Aorta (tissue), 5 donors: ENCODE data around the gene CDC34. TPM values are rescaled to one million over a fixed set of nuclear protein-coding genes. Genes with fewer than 3 reads are reported as not detected.
A peak's percentile ranks its signal among the peaks of the same experiment; 100 is the strongest.

Experiments used
- ATAC-seq: fragments of 200-7000 bp; cut with Tn5 transposase; one replicate; pipeline ENCODE4 v1.9.1; 2022; ENCODE audit warnings: moderate library complexity; ENCODE audit not compliant: low FRiP score
- DNase-seq, 2 donors: peaks; one replicate each; pipeline ENCODE4 v3.0.0-alpha.2; 2020
- H3K27ac ChIP-seq, 2 donors: one replicate each; pipeline ENCODE4 v1.5.1; 2013; ENCODE audit warnings: low read length in 2 of 2, mild to moderate bottlenecking in 2 of 2, moderate library complexity in 2 of 2, control low read depth in 1 of 2, inconsistent platforms in 1 of 2, low read depth in 1 of 2
- H3K27me3 ChIP-seq, 2 donors: one replicate each; pipeline ENCODE4 v1.6.1; 2013; ENCODE audit warnings: control low read depth in 1 of 2, low read length in 1 of 2, mild to moderate bottlenecking in 1 of 2, moderate library complexity in 1 of 2; ENCODE audit not compliant: insufficient read depth in 2 of 2, control insufficient read depth in 1 of 2
- H3K36me3 ChIP-seq, 2 donors: one replicate each; pipeline ENCODE4 v1.6.1; 2013; ENCODE audit warnings: control low read depth in 1 of 2, low read length in 1 of 2, mild to moderate bottlenecking in 1 of 2; ENCODE audit not compliant: insufficient read depth in 2 of 2, control insufficient read depth in 1 of 2
- H3K4me1 ChIP-seq, 2 donors: one replicate each; pipeline ENCODE4 v1.6.1; 2013; ENCODE audit warnings: low read length in 2 of 2, control low read depth in 1 of 2, mild to moderate bottlenecking in 1 of 2, moderate library complexity in 1 of 2; ENCODE audit not compliant: insufficient read depth in 2 of 2, control insufficient read depth in 1 of 2
- H3K4me3 ChIP-seq, 2 donors: one replicate each; pipeline ENCODE4 v1.5.1; 2013; ENCODE audit warnings: low read length in 2 of 2, control low read depth in 1 of 2, mild to moderate bottlenecking in 1 of 2
- H3K9me3 ChIP-seq: one replicate; pipeline ENCODE4 v1.6.1; 2013; ENCODE audit warnings: mild to moderate bottlenecking, low read length; ENCODE audit not compliant: control insufficient read depth
- WGBS, 2 donors: extraction: QIAGEN DNeasy Blood & Tissue Kit; methylation state at CpG; one replicate each; pipeline ENCODE4 v1.1.7; 2013; 5-methylcytosine and 5-hydroxymethylcytosine counted together
- intact Hi-C, 2 donors: fragments of 100-400 bp; cut with DNase I; formaldehyde crosslinking; loops; one replicate each; pipeline versions ENCODE4 v1.14.2 to v1.15.0; 2022
- polyA plus RNA-seq, 2 donors: library from polyadenylated mRNA; stranded (reverse); fragments of 200-250 nt; gene quantifications; one replicate each; pipeline ENCODE4 v1.2.3, GENCODE V29; 2013
- total RNA-seq, 2 donors: library from RNA; stranded (reverse); fragmentation: NEBNext Ultra II Directional; extraction: Animal tissue kit (Norgen Biotek cat#: 25700); gene quantifications; one replicate each; pipeline ENCODE4 v1.2.1, GENCODE V29; 2021
- donor health status: healthy with polysubstance abuse.
- donor health status: Bipolar disorder and iron deficiency.
- donor health status: DM: no; HTN: no; CAD: no.
- donor health status: DM: no; HTN: no; CAD: no.
- donor health status: DM: yes; HTN: yes; CAD: no.

Gene CDC34
- total and polyA plus RNA-seq, 4 donors: 27.5 to 79.1 (median 43.0) TPM

DNA sequence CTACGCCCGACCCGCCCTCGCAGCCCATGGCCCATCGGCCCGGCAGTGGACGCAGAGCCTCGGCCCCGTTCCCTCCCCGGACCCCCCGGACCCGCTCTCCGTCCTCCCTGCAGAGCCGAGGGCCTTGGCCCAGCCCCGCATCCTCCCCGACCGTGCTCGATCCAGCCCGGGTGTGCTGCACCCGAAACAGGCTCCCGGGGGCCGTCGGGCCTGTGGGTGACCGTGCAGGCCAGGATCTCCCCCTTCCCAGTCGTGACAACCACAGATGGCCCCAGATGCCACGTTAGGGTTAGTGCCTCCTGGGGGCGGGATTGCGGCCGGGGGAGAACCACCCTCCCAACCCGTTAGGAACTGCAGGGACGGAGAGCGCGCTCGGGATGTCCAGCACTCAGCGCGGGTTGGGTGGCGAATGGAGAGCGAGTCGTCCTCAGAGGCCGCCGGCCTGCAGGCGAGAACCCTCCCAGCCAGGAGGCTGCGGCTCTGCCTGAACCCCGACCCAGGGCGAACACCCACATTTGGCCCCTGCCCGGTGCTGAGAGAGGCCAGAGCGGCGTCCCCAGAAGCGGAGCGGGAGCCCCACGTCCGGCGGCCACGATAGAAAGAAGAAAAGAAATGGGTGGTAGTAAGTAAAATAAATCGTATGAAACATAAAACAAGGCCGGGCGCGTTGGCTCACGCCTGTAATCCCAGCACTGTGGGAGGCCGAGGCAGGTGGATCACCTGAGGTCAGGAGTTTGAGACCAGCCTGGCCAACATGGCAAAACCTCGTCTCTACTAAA lies 42.0 kb upstream of the CDC34 start:
- no peaks in the 10 kb centered on the region for H3K9me3 ChIP-seq
- H3K27me3 ChIP-seq: no peaks in the 10 kb centered on the region
- no peaks in the 10 kb centered on the region for H3K4me1 ChIP-seq
- peak overlapping the region; percentile 52 to 62 for H3K4me3 ChIP-seq
- H3K27ac ChIP-seq: peak overlapping the region in 1 of 2 donors; percentile 15
- DNase-seq (peak; percentile 79 to 85), ATAC-seq (peak; percentile 67)
- intact Hi-C loops: loop anchor here in 1 of 2 donors (2.0 to 10.0 kb wide), 2 partner anchors 17 to 145 kb away; partner anchors contain the start of genes MIER2 and TPGS1
- no peaks in the 10 kb centered on the region for H3K36me3 ChIP-seq
- 10 to 13% methylated on average over 55 to 61 of the region's 61 CpGs for WGBS, 2 donors

DNA sequence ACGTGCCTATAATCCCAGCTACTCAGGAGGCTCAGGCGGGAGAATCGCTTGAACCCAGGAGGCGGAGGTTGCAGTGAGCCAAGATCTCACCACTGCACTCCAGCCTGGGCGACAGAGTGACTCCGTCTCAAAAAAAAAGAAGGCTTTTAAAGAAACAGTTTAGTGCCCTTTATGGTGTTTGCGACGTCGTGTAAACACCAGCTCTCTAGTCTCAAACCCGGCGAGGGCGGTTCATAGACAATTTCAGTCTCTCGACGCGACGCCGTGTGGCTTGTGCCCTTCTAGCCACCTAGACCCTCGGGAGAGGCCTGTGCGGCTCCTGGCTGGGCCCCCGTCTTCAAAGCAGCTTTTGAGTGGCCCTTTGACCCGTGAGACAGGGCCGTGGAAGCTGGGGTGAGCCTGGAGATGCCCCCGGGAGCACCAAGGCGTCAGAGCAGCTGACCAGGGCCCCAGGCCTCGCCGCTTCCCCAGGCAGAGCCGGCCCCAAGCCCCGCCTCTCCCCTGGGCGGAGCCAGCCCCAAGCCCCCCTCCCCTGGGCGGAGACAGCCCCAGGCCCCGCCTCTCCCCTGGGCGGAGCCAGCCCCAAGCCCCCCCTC lies 40.3 kb upstream of the CDC34 start:
- no peak overlapping the region for H3K4me3 ChIP-seq
- H3K36me3 ChIP-seq: no peaks in the 10 kb centered on the region
- H3K27me3 ChIP-seq: no peaks in the 10 kb centered on the region
- no peak overlapping the region for H3K27ac ChIP-seq
- no peaks in the 10 kb centered on the region for H3K4me1 ChIP-seq
- 80 to 81% methylated on average over 28 to 32 of the region's 32 CpGs for WGBS, 2 donors
- intact Hi-C loops: no loop called here
- ATAC-seq (no peak), DNase-seq (no peak)
- H3K9me3 ChIP-seq: no peaks in the 10 kb centered on the region

DNA sequence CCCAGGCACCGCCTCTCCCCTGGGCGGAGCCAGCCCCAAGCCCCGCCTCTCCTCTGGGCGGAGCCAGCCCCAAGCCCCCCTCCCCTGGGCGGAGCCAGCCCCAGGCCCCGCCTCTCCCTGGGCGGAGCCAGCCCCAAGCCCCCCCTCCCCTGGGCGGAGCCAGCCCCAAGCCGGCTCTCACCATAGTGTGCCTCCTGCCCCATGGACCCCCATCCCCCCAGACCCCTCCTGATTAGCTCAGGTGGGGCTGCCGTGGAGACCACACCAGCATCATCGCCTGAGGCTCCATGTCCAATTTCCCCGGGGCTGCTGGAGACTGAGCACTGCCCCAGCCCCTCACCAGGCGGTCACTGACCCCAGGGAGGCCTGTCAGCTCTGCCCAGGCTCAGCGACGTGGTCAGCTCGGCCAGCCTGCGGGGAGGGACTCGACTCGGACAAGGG lies 39.4 kb upstream of the CDC34 start:
- Histone ChIP-seq H3K4me3 (no peak overlapping the region), H3K9me3 (no peaks in the 10 kb centered on the region), H3K36me3 (no peaks in the 10 kb centered on the region), H3K27me3 (no peaks in the 10 kb centered on the region), H3K27ac (no peak overlapping the region), H3K4me1 (no peaks in the 10 kb centered on the region)
- 77 to 88% methylated on average over 10 to 19 of the region's 19 CpGs for WGBS, 2 donors
- no peak for ATAC-seq
- intact Hi-C loops: no loop called here
- DNase-seq: no peak

DNA sequence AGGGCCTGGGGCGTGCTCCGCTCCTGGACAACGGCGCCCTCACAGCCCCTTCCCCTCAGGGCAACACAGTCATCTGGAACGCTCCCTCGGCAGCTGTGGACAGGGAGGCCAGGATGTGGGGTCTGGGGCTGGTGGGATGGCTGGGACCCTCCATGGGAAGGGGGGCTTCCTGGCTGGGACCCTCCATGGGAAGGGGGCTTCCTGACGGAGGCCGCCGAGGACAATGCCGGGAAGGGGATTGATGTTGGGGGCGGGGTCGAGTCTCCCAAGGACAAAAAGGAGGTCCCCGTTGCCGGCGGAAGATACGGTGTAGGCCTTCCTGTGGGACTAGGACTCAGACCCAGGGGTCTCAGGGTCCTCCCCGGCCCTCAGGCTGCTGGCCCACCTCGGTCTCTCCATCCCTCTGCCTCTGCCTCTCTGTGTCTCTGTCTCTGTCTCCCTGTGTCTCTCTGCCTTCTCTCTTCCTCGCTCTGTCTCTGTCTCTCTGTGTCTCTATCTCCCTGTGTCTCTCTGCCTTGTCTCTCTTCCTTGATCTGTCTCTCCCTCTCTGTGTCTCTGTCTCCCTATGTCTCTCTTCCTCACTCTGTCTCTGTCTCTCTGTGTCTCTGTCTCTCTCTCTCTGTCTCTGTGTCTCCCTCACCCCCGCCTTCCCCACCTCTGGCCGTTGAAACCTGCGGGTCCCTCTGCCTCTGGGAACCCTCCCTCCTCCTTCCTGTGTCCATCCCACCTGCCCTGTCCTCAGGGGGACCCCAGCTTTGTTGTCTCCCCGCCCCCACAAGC lies 38.0 kb upstream of the CDC34 start:
- 76 to 77% methylated on average over 23 of the region's 23 CpGs for WGBS, 2 donors
- no peaks in the 10 kb centered on the region for H3K27me3 ChIP-seq
- no peak overlapping the region for H3K27ac ChIP-seq
- H3K4me1 ChIP-seq: no peaks in the 10 kb centered on the region
- ATAC-seq (no peak), DNase-seq (no peak)
- intact Hi-C loops: no loop called here
- no peaks in the 10 kb centered on the region for H3K36me3 ChIP-seq
- H3K4me3 ChIP-seq: no peak overlapping the region
- H3K9me3 ChIP-seq: no peaks in the 10 kb centered on the region

DNA sequence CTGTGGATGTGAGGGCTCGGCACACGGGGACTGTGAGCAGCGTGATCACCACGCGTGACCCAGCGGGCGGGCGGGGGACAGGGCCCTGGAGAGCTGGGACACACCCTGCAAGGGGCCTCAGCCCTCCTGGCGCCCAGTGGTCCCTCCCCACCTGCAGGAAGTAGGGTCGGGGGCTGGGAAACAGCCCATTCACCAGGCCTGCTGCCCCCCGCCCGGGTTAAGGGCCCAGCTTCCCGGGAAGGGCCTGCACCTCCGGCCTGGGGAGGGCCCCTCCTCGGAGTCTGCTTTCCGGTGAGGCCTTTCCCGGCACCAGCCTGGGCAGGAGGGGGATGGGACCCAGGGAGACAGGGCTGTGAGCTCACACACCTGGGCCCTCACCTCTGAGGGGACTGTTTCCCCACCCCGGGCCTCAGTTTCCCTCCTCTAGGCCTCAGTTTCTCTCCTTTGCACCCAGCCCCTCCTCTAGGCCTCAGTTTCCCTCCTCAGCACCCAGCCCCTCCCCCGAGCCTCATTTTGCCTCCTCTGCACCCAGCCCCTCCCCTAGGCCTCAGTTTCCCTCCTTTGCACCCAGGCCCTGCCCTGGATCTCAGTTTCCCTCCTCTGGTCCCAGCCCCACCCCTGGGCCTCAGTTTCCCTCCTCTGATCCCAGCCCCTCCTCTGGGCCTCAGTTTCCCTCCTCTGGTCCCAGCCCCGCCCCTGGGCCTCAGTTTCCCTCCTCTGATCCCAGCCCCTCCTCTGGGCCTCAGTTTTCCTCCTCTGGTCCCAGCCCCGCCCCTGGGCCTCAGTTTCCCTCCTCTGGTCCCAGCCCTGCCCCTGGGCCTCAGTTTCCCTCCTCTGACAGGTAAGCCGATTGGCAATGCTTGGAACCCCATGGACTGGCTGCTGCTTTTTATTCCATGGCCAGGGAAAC lies 37.1 kb upstream of the CDC34 start:
- Histone ChIP-seq H3K27ac (no peak overlapping the region), H3K36me3 (no peaks in the 10 kb centered on the region), H3K9me3 (no peaks in the 10 kb centered on the region), H3K4me1 (no peaks in the 10 kb centered on the region), H3K4me3 (no peak overlapping the region), H3K27me3 (no peaks in the 10 kb centered on the region)
- intact Hi-C loops: no loop called here
- ATAC-seq (no peak), DNase-seq (no peak)
- WGBS, 2 donors: 49 to 54% methylated on average over 21 to 22 of the region's 22 CpGs

DNA sequence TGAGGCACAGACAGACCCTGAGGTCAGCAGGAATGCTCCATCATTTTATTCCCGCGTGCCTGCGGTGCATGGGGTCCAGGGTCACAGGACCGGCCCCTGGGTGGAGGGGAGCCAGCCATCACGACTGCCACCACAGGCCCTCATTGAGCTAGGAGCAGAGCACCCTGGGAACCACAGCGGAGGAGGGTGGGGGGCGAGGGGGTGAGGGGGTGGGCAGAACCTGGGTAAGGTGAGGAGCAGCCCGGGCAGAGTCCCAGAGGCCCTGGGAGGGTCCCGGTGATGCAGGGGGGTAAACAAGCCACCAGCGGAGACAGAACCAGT lies 36.5 kb upstream of the CDC34 start:
- Histone ChIP-seq H3K27me3 (no peaks in the 10 kb centered on the region), H3K4me3 (no peak overlapping the region), H3K9me3 (no peaks in the 10 kb centered on the region), H3K4me1 (no peaks in the 10 kb centered on the region), H3K27ac (no peak overlapping the region), H3K36me3 (no peaks in the 10 kb centered on the region)
- intact Hi-C loops: no loop called here
- ATAC-seq (no peak), DNase-seq (no peak)
- WGBS, 2 donors: 47 to 52% methylated on average over 10 of the region's 10 CpGs

DNA sequence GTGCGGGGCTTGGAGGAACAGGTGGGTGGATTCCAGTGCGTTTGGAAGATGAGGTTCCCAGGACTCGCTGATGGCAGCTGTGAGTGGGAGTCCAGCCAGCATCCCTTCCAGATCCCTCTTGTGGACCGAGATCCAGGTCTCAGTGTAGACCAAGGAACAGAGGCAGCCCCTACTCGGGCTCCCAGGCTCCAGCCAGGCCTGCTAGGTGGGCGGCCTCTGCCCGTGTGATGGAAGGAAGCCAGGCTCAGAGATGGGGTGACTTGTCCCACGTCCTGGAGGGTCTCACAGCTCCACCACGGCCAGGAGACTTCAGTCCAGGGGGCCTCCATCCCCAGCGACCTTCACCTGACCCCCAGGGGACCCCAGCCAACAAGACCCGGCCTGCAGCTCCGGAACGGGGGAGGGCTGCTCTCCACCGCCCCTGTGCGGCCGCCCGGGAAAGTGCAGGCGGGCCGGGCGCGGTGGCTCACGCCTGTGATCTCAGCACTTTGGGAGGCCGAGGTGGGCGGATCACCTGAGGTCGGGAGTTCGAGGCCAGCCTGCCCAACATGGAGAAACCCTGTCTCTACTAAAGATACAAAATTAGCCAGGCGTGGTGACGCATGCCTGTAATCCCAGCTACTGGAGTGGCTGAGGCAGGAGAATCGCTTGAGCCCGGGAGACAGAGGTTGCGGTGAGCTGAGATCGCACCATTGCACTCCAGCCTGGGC lies 36.0 kb upstream of the CDC34 start:
- intact Hi-C loops: no loop called here
- ATAC-seq (no peak), DNase-seq (no peak)
- Histone ChIP-seq H3K4me1 (no peaks in the 10 kb centered on the region), H3K9me3 (no peaks in the 10 kb centered on the region), H3K27me3 (no peaks in the 10 kb centered on the region), H3K36me3 (no peaks in the 10 kb centered on the region), H3K27ac (no peak overlapping the region), H3K4me3 (no peak overlapping the region)
- WGBS, 2 donors: 15% methylated on average over 32 of the region's 32 CpGs
